GM12878 (cell line): ENCODE data around the gene INSC. TPM values are rescaled to one million over a fixed set of nuclear protein-coding genes. Genes with fewer than 3 reads are reported as not detected.

Experiments used
- BCLAF1 ChIP-seq: fragments of 450-650 bp; IDR thresholded peaks from 2 replicates; pipeline ENCODE4 v1.6.1; 2017; ENCODE audit warnings: antibody characterized with exemption, mild to moderate bottlenecking, moderate library complexity
- CEBPB ChIP-seq, 2 experiments: fragments of 150-350 bp in 1 of 2; IDR thresholded peaks; 2 replicates each; pipeline ENCODE4 v1.6.1; 2012 to 2014; ENCODE audit warnings: low read depth in 2 of 2, low read length in 2 of 2, borderline replicate concordance in 1 of 2, inconsistent platforms in 1 of 2
- CREB1 ChIP-seq: IDR thresholded peaks from 2 replicates; pipeline ENCODE4 v1.6.1; 2012; ENCODE audit warnings: low read depth, mild to moderate bottlenecking, inconsistent platforms
- CUX1 ChIP-seq: IDR thresholded peaks from 2 replicates; pipeline ENCODE4 v1.6.1; 2012; ENCODE audit warnings: improper control_type of control experiment, low read depth, low read length; ENCODE audit not compliant: insufficient replicate concordance
- HDAC6 ChIP-seq: fragments of 200-600 bp; sonication (generic); IDR thresholded peaks from one replicate; pipeline ENCODE4 v1.8.0; 2017; ENCODE audit warnings: antibody characterized with exemption; ENCODE audit not compliant: unreplicated experiment
- POLR2A ChIP-seq: IDR thresholded peaks from 2 replicates; pipeline ENCODE4 v1.6.1; 2011; ENCODE audit warnings: low read depth, mild to moderate bottlenecking, low read length
- SMARCA5 ChIP-seq: fragments of 450-650 bp; IDR thresholded peaks from 2 replicates; pipeline ENCODE4 v1.6.1; 2017; ENCODE audit warnings: mild to moderate bottlenecking
- polyA plus RNA-seq, 11 experiments: library from polyadenylated mRNA; depleted of rRNA in 4 of 11; unstranded in 6 of 11; stranded (reverse) in 5 of 11; fragments of >200 nt; fragmentation: Nextera tagmentation in 4 of 11; fragmentation: Illumina TruSeq in 1 of 11; extraction: Ambion mirVana in 4 of 11; extraction: Trizol in 1 of 11; gene quantifications; 1 replicate in 1 of 11; 2 replicates in 10 of 11; pipeline versions ENCODE4 v1.2.1 to v1.2.3, GENCODE V29; 2011 to 2016; ENCODE audit warnings: inconsistent platforms in 2 of 11, missing spikeins in 2 of 11, low read depth in 1 of 11
- total RNA-seq, 4 experiments: library from RNA; depleted of rRNA in 3 of 4; stranded (reverse); fragments of >200 nt in 3 of 4; fragmentation: Illumina TruSeq in 1 of 4; extraction: Trizol in 1 of 4; gene quantifications; 2 replicates each; pipeline versions ENCODE4 v1.2.1 to v1.2.3, GENCODE V29; 2013 to 2021

INSC gene
- total and polyA plus RNA-seq, 10 of the 15 experiments (the other 5 are each of a cell fraction or from before 2014, with no cell fraction given): 0.13 to 0.33 TPM; not detected in 8

GRCh38 chr11:15108592-15109130 lies 6.1 kb upstream of the INSC start (continued):
- TF ChIP-seq POLR2A (no peak), CUX1 (no peak), CEBPB (IDR thresholded peaks at IDR 0.05; ENCODE audit: borderline replicate concordance in 1 of 2, low read depth in 2 of 2, low read length in 2 of 2) (no peak), HDAC6 (no peak), BCLAF1 (no peak), SMARCA5 (no peak), CREB1 (no peak)
